HG02973 (cell line): ENCODE results near the gene UBR3.
"Not testable (repeated sequence)": the region's sequence is repeated elsewhere in the genome, so short reads cannot be mapped to it uniquely, and the experiment has no call there.

Experiments
- ATAC-seq: cut with Tn5 transposase; IDR thresholded peaks from one replicate; pipeline ENCODE4 v1.9.1; 2021; ENCODE audit warnings: moderate library complexity; ENCODE audit not compliant: unreplicated experiment

Gene UBR3

GRCh38 chr2:169823996-169824372, 3.3 kb upstream of the UBR3 start:
- no peak for ATAC-seq

- ATAC-seq = peak; percentile 65
Measured at GRCh38 chr2:169824373-169825333, 2.6 kb upstream of the UBR3 start, which contains the start of gene METTL5. Gene METTL5 (minus strand): TSS chr2:169824905. CDS start chr2:169824597, 308 bp downstream.

- no peak for ATAC-seq
Measured at GRCh38 chr2:169828141-169828811, 1.0 kb downstream of the UBR3 start.

- no peak for ATAC-seq
Measured at GRCh38 chr2:169834401-169834800, 7.1 kb downstream of the UBR3 start.

GRCh38 chr2:169838743-169839489, 11.7 kb downstream of the UBR3 start:
- no peak for ATAC-seq

- no peak for ATAC-seq
Measured at GRCh38 chr2:169839954-169840746, 12.9 kb downstream of the UBR3 start.

- ATAC-seq = no peak
Measured at GRCh38 chr2:169840747-169841142, 13.5 kb downstream of the UBR3 start.

- ATAC-seq = not testable (repeated sequence)
Measured at GRCh38 chr2:169841625-169842024, 14.4 kb downstream of the UBR3 start.

GRCh38 chr2:169845016-169845415, 17.8 kb downstream of the UBR3 start:
- ATAC-seq = no peak

GRCh38 chr2:169848959-169849693, 21.9 kb downstream of the UBR3 start:
- ATAC-seq = not testable (repeated sequence)

- ATAC-seq = no peak
Measured at GRCh38 chr2:169849710-169850109, 22.5 kb downstream of the UBR3 start.

GRCh38 chr2:169853041-169853668, 25.9 kb downstream of the UBR3 start:
- ATAC-seq = no peak

- ATAC-seq = not testable (repeated sequence)
Measured at GRCh38 chr2:169855281-169856258, 28.3 kb downstream of the UBR3 start.

GRCh38 chr2:169859423-169859822, 32.2 kb downstream of the UBR3 start:
- ATAC-seq = no peak

- no peak for ATAC-seq
Measured at GRCh38 chr2:169860149-169860548, 32.9 kb downstream of the UBR3 start.

GRCh38 chr2:169862816-169863215, 35.6 kb downstream of the UBR3 start:
- ATAC-seq = no peak

GRCh38 chr2:169865492-169865891, 38.2 kb downstream of the UBR3 start:
- ATAC-seq = no peak

- ATAC-seq = not testable (repeated sequence)
Measured at GRCh38 chr2:169866230-169866629, 39.0 kb downstream of the UBR3 start.
